GM12872 (cell line): ENCODE data around the gene FIG4.

Source experiments
- TF ChIP-seq, protein P1 (sequence below): IDR thresholded peaks from 3 replicates; pipeline ENCODE4 v1.5.1; 2011; ENCODE audit warnings: low read depth, mild to moderate bottlenecking, low read length, moderate library complexity; ENCODE audit not compliant: insufficient read depth

Gene FIG4

DNA sequence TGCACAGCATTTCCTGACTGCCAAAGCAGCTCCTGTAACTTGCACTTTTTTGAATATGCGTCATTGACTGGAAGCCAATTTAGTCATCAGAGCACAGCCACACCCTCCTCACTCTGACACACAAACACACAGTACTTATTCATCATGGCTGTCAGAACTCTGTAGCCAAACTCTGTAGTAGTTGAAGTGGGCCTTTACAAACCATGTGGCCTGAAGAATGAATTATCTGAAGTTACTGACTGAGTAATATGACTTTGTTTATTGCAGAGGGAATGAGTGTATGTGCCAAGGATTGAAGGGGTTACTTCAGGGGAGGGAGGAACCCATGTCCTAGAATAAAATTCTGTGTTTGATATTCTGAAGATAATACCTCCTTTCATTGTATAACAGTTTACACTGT is 102.7 kb downstream of the FIG4 start:
- TF ChIP-seq, protein P1, sequence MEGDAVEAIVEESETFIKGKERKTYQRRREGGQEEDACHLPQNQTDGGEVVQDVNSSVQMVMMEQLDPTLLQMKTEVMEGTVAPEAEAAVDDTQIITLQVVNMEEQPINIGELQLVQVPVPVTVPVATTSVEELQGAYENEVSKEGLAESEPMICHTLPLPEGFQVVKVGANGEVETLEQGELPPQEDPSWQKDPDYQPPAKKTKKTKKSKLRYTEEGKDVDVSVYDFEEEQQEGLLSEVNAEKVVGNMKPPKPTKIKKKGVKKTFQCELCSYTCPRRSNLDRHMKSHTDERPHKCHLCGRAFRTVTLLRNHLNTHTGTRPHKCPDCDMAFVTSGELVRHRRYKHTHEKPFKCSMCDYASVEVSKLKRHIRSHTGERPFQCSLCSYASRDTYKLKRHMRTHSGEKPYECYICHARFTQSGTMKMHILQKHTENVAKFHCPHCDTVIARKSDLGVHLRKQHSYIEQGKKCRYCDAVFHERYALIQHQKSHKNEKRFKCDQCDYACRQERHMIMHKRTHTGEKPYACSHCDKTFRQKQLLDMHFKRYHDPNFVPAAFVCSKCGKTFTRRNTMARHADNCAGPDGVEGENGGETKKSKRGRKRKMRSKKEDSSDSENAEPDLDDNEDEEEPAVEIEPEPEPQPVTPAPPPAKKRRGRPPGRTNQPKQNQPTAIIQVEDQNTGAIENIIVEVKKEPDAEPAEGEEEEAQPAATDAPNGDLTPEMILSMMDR, result no peak

DNA sequence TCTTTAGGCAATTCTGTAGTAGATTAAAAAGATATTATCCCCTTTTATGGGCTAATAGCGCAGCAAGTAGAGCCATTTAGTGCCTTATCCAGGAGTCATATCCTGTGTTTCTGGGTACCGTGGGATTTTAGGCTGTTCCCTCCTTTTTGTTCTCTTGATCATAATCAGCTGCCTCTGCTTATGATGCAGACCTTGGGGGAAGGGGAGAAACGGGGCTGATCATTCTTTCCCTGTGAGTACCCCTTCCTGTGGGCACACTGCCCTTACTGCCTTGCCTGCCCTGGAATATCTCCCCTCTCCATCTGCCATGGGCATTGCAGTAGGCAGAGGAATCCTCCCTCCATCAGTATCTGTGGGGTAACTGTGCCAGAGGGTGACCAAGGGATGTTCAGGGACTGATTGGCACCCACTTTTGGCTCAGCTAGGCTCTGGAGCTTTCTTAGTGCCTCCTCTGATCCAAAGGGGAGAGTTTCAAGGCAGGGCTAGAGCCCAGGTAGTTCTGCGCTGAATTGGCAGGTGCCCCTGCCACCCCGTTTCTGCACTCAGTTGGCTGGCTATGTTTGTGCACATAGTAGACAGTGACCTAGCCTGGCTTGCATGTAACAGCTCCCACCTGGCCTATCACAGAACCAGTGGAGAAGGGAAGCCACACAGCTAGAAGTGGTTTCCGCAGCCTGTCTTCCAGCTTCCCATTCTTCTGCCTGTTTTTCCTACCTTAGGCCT is 103.3 kb downstream of the FIG4 start:
- TF ChIP-seq, protein P1, result no peak

DNA sequence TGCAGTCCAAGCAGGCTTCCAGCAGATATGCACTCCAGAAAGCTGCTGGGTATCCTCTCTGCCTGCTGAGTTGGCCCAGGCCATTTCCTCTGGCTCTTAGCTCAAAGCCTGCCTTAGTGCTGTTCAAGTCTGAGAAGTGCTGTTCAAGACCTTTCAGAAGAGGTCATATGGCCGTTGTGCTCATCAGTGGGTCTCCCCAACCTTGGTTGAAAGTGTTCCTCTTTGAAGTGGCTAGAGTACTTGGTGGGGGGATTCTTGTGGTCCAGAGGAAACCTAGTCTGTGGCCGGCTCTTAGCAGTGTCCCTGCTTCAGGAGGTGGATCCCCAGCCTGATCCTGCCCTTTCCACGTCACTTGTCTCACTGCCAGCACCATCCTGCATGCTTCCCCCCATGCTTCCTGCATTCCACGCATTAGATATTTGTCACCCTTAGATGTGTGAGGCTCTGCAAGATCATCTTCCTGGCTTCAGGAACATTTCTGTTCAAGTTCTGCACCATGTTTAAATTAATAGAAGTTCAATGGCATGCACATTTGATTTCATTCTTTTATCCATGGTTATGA is 105.0 kb downstream of the FIG4 start:
- TF ChIP-seq, protein P1, result no peak

DNA sequence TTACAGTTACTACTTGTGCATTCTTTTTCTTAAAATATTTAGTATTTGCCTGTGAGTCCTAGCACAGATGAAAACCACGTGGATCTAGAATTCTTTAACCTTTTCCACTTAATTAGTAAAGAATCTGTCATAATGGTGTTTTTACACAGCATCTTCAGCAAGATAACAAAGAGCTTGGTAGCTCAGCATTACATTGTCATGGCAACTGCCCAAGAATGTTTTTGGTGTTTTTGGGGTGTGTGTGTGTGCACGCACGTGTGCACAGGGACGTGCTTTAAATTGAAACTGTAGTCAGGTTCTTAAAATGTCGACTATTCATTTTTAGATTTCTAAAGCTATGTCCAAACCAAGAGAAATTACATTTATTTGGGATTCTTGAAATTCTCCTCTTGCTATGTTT is 108.0 kb downstream of the FIG4 start:
- TF ChIP-seq, protein P1, result no peak

DNA sequence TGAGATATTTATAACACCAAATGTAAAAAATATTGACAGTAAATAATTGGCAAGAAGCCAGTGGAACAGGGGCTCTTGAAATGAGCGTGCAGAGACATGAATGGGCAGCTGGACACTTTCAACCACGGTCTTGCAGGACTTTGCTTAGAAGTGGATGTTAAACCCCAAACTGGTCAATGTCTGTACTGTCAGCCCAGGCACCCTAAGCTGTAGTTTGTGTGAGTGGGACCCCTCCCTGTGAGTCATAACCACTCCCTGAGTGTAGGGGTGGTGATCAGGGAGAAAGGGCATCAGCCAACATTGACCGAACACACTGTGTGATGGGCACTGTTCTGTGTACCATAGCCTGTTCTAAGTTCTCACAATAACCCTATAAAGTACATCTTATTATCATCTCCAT is 108.6 kb downstream of the FIG4 start:
- TF ChIP-seq, protein P1, result no peak

DNA sequence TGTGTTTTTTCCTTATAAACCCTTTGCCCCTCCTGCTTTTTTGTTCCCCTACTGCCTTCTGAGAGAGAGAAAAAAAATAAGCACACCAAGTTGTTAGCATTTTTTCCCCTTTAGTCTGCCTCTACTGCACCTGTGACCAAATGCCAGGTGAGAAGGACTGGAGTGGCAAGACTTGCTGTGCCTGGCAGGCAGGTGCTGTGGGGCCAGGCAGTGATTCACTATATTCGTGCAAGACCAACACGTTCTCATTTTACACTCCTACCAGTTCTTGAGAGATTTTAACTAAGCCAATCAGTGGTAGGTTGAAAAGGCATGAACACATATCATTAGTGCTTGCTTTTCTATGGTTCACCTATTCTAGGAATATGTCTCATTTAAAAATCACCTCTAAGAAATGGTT is 109.7 kb downstream of the FIG4 start:
- TF ChIP-seq, protein P1, result no peak

DNA sequence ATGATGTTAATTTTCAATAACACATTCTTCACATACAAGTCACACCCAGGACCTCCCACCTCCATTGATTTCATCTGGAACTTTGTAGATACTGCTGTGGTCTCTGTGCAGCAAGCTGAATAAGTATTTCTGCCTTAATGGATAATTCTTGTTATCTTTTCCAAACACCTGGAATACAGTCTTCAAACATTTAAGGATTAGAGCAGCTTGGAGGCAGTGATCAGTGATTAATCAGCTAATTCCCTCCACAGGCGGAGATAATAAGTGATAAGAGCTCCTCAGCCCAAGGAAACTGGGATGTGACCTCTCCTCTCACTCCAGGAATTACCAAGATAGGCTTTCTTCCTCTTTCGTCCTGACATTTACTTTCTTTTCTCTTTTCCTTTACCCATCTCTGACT is 110.7 kb downstream of the FIG4 start:
- TF ChIP-seq, protein P1, result no peak
